Measurements from ENCODE around the gene ZDHHC8. TPM values are rescaled to one million over a fixed set of nuclear protein-coding genes. Genes with fewer than 3 reads are reported as not detected.
"Not testable (repeated sequence)": the region's sequence is repeated elsewhere in the genome, so short reads cannot be mapped to it uniquely, and the experiment has no call there.

ZDHHC8 gene
- total RNA-seq, 2 donors from 2014 or later: 82.2 to 82.3 TPM

DNA sequence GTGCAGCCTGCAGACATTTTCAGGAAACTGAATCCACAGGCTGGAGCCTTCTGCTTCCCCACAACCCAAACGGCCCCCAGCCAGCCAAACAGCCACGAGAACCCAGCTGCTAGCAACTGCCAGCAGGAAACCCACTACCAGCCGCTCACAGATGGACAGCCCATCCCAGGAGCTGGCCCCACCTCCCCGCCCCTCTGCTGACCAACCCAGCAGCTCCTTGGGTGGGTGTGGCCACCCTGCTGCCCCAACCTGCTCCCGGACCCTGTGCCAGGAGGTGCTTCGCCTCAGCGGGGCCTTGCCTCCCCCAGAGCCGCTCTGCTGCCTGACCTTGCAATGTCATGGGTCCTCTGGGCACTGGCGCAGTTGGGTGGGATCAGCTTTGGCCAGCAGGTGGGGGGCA lies 27.5 kb downstream of the ZDHHC8 start:
- Mint-ChIP-seq H3K27me3 (ENCODE audit: insufficient read depth) (no peaks in the 10 kb centered on the region), H3K27ac (peak overlapping the region; percentile 52)

DNA sequence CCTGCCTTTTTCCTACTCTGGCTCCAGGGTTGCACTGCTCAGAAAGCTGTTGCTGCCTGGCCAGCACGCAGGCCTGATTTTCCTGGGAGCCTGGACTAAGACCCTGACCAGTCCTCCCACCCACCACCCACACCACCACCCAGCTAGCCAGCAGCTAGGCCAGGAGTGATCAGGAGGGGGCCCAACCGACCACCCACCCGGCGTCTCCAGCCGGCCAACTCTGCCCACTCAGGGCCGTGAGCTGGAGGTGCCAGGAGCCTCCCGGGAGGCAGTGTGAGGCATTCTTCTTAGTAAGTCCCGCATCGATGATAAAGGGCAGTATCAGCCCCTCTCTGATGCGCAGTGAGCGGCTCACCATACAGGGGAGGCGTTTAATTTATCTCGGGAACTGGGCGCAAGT lies 27.9 kb downstream of the ZDHHC8 start:
- DNase-seq; H3K9ac ChIP-seq (ENCODE audit: extremely low read depth, low read length, poor library complexity, severe bottlenecking); H3K27me3 ChIP-seq (ENCODE audit: control insufficient read depth, insufficient read depth, low read length, poor library complexity, severe bottlenecking); H3K36me3 ChIP-seq (ENCODE audit: control insufficient read depth, insufficient read depth, low read length); H3K9me3 Mint-ChIP-seq; H3K4me1 ChIP-seq (ENCODE audit: control insufficient read depth, insufficient read depth, low read length); H3K27ac Mint-ChIP-seq; H3K4me3 Mint-ChIP-seq; H3K4me3 ChIP-seq (ENCODE audit: low read length); H3K9me3 ChIP-seq (ENCODE audit: control insufficient read depth, low read length); H3K27me3 Mint-ChIP-seq (ENCODE audit: insufficient read depth); H3K4me1 Mint-ChIP-seq; H3K36me3 Mint-ChIP-seq (ENCODE audit: low read depth): not testable (repeated sequence)
- WGBS, 2 experiments (ENCODE audit: insufficient coverage in 1 of 2, insufficient read length in 1 of 2): 92 to 94% methylated on average over 3 to 9 of the region's 14 CpGs
- peak overlapping the region; percentile 36 for H3K27ac ChIP-seq (ENCODE audit: low read depth, low read length)

More for the DNA sequence above, 27.5 kb downstream of the ZDHHC8 start:
- H3K4me1 ChIP-seq (ENCODE audit: control insufficient read depth, insufficient read depth, low read length): no peaks in the 10 kb centered on the region
- no peaks in the 10 kb centered on the region for H3K36me3 ChIP-seq (ENCODE audit: control insufficient read depth, insufficient read depth, low read length)
- Mint-ChIP-seq H3K9me3 (no peaks in the 10 kb centered on the region), H3K4me3 (no peak overlapping the region), H3K36me3 (ENCODE audit: low read depth) (no peaks in the 10 kb centered on the region), H3K4me1 (peaks cover 2% of the 10 kb centered on the region)
- no peak overlapping the region for H3K4me3 ChIP-seq (ENCODE audit: low read length)
- 34 to 52% methylated on average over 3 to 9 of the region's 9 CpGs for WGBS, 2 experiments (ENCODE audit: insufficient coverage in 1 of 2, insufficient read length in 1 of 2)
- H3K27ac ChIP-seq (ENCODE audit: low read depth, low read length): peak overlapping the region; percentile 36
- H3K27me3 ChIP-seq (ENCODE audit: control insufficient read depth, insufficient read depth, low read length, poor library complexity, severe bottlenecking): no peaks in the 10 kb centered on the region
- no peaks in the 10 kb centered on the region for H3K9me3 ChIP-seq (ENCODE audit: control insufficient read depth, low read length)
- no peak overlapping the region for H3K9ac ChIP-seq (ENCODE audit: extremely low read depth, low read length, poor library complexity, severe bottlenecking)
- TF ChIP-seq, protein P1, sequence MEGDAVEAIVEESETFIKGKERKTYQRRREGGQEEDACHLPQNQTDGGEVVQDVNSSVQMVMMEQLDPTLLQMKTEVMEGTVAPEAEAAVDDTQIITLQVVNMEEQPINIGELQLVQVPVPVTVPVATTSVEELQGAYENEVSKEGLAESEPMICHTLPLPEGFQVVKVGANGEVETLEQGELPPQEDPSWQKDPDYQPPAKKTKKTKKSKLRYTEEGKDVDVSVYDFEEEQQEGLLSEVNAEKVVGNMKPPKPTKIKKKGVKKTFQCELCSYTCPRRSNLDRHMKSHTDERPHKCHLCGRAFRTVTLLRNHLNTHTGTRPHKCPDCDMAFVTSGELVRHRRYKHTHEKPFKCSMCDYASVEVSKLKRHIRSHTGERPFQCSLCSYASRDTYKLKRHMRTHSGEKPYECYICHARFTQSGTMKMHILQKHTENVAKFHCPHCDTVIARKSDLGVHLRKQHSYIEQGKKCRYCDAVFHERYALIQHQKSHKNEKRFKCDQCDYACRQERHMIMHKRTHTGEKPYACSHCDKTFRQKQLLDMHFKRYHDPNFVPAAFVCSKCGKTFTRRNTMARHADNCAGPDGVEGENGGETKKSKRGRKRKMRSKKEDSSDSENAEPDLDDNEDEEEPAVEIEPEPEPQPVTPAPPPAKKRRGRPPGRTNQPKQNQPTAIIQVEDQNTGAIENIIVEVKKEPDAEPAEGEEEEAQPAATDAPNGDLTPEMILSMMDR (conservative IDR thresholded peaks at IDR 0.05): no peak
- peak; percentile 87 for DNase-seq

DNA sequence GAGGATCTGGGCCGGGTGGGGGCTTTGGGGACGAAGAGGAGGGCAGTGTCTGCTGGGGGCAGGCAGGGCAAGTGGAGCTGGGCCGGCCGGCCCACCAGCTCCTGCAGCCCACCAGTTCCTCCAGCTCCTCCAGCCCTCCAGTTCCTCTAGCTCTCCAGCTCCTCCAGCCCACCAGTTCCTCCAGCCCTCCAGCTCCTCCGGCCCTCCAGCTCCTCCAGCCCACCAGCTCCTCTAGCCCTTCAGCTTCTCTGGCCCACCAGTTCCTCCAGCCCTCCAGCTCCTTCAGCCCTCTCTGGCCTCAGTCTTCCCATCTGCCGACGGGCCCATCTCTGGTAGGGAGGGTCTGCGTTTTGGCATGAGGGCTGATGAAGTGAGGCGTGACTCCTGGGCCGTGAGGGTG lies 28.4 kb downstream of the ZDHHC8 start:
- Mint-ChIP-seq H3K4me1 (peaks cover 2% of the 10 kb centered on the region), H3K4me3 (no peak overlapping the region), H3K36me3 (ENCODE audit: low read depth) (no peaks in the 10 kb centered on the region), H3K27ac (no peak overlapping the region), H3K9me3 (no peaks in the 10 kb centered on the region), H3K27me3 (ENCODE audit: insufficient read depth) (no peaks in the 10 kb centered on the region)
- H3K4me1 ChIP-seq (ENCODE audit: control insufficient read depth, insufficient read depth, low read length): no peaks in the 10 kb centered on the region
- no peak overlapping the region for H3K4me3 ChIP-seq (ENCODE audit: low read length)
- H3K9ac ChIP-seq (ENCODE audit: extremely low read depth, low read length, poor library complexity, severe bottlenecking): no peak overlapping the region
- no peak for DNase-seq
- TF ChIP-seq, protein P1 (conservative IDR thresholded peaks at IDR 0.05): no peak
- H3K27ac ChIP-seq (ENCODE audit: low read depth, low read length): no peak overlapping the region
- no peaks in the 10 kb centered on the region for H3K36me3 ChIP-seq (ENCODE audit: control insufficient read depth, insufficient read depth, low read length)
- no peaks in the 10 kb centered on the region for H3K27me3 ChIP-seq (ENCODE audit: control insufficient read depth, insufficient read depth, low read length, poor library complexity, severe bottlenecking)
- WGBS, 2 experiments (ENCODE audit: insufficient coverage in 1 of 2, insufficient read length in 1 of 2): 85 to 94% methylated on average over 4 to 9 of the region's 10 CpGs
- H3K9me3 ChIP-seq (ENCODE audit: control insufficient read depth, low read length): no peaks in the 10 kb centered on the region

DNA sequence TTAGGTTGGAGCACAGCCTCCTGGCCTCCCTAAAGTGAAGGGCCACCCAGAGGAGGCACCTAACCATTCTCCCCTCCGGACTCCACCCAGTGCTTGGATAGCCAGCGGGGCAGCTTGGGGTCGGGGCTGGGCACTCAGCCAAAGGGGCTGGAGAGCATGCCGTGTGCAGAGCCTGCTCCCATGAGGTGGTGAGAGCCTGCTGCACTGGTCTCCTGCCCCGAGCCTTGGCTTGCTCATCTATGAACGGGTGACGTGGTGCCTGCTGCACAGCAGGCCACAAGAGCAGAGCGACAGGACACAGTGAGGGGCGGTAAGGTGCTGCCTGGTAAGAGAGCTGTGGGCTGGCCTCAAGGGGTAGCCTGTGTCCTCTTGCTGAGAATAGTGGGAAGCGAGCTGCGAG lies 33.3 kb downstream of the ZDHHC8 start:
- no peak overlapping the region for H3K4me3 Mint-ChIP-seq
- WGBS, 2 experiments (ENCODE audit: insufficient coverage in 1 of 2, insufficient read length in 1 of 2): 90 to 95% methylated on average over 7 to 11 of the region's 11 CpGs

More for the DNA sequence above, 33.3 kb downstream of the ZDHHC8 start:
- H3K4me3 ChIP-seq (ENCODE audit: low read length): no peak overlapping the region
- H3K36me3 ChIP-seq (ENCODE audit: control insufficient read depth, insufficient read depth, low read length): no peaks in the 10 kb centered on the region
- TF ChIP-seq, protein P1 (conservative IDR thresholded peaks at IDR 0.05): no peak
- H3K27ac Mint-ChIP-seq: no peak overlapping the region
- no peak overlapping the region for H3K27ac ChIP-seq (ENCODE audit: low read depth, low read length)
- DNase-seq: no peak
- H3K9me3 Mint-ChIP-seq: no peaks in the 10 kb centered on the region
- no peaks in the 10 kb centered on the region for H3K9me3 ChIP-seq (ENCODE audit: control insufficient read depth, low read length)
- no peak overlapping the region for H3K9ac ChIP-seq (ENCODE audit: extremely low read depth, low read length, poor library complexity, severe bottlenecking)
- no peaks in the 10 kb centered on the region for H3K4me1 ChIP-seq (ENCODE audit: control insufficient read depth, insufficient read depth, low read length)
- H3K27me3 ChIP-seq (ENCODE audit: control insufficient read depth, insufficient read depth, low read length, poor library complexity, severe bottlenecking): no peaks in the 10 kb centered on the region
- H3K36me3 Mint-ChIP-seq (ENCODE audit: low read depth): no peaks in the 10 kb centered on the region
- H3K27me3 Mint-ChIP-seq (ENCODE audit: insufficient read depth): no peaks in the 10 kb centered on the region
- H3K4me1 Mint-ChIP-seq: no peaks in the 10 kb centered on the region
